Mucosa of stomach (tissue), 1 donor: ENCODE measurements around the gene CDK14.

Source experiments
- H3K27me3 ChIP-seq: one replicate; pipeline ENCODE4 v1.7.0; 2013; ENCODE audit warnings: mild to moderate bottlenecking, low read length; ENCODE audit not compliant: control insufficient read depth, insufficient read depth
- H3K36me3 ChIP-seq: one replicate; pipeline ENCODE4 v1.7.0; 2013; ENCODE audit warnings: low read length; ENCODE audit not compliant: control insufficient read depth, insufficient read depth
- H3K4me1 ChIP-seq: one replicate; pipeline ENCODE4 v1.7.0; 2013; ENCODE audit warnings: mild to moderate bottlenecking, low read length; ENCODE audit not compliant: control insufficient read depth, insufficient read depth
- H3K4me3 ChIP-seq: one replicate; pipeline ENCODE4 v1.7.0; 2013; ENCODE audit warnings: low read length
- H3K9ac ChIP-seq: one replicate; pipeline ENCODE4 v1.7.0; 2013; ENCODE audit warnings: mild to moderate bottlenecking, low read length, moderate library complexity
- H3K9me3 ChIP-seq: one replicate; pipeline ENCODE4 v1.7.0; 2013; ENCODE audit warnings: mild to moderate bottlenecking, low read length, moderate library complexity; ENCODE audit not compliant: control insufficient read depth
- donor health status: Pancreatic carcinoma.

Gene CDK14

GRCh38 chr7:91149341-91150246 is 553.5 kb downstream of the CDK14 start:
- Histone ChIP-seq H3K4me1 (no peaks in the 10 kb centered on the region), H3K27me3 (no peaks in the 10 kb centered on the region), H3K9me3 (no peaks in the 10 kb centered on the region), H3K4me3 (no peak overlapping the region), H3K9ac (no peak overlapping the region), H3K36me3 (no peaks in the 10 kb centered on the region)

- Histone ChIP-seq H3K36me3 (no peaks in the 10 kb centered on the region), H3K4me1 (no peaks in the 10 kb centered on the region), H3K9me3 (no peaks in the 10 kb centered on the region), H3K9ac (no peak overlapping the region), H3K27me3 (no peaks in the 10 kb centered on the region), H3K4me3 (no peak overlapping the region)
Observed at GRCh38 chr7:91151916-91152315, 555.8 kb downstream of the CDK14 start.

- H3K4me3 ChIP-seq, result no peak overlapping the region
- H3K4me1 ChIP-seq, result no peaks in the 10 kb centered on the region
- no peaks in the 10 kb centered on the region for H3K36me3 ChIP-seq
- H3K27me3 ChIP-seq, result no peaks in the 10 kb centered on the region
- no peak overlapping the region for H3K9ac ChIP-seq
- no peaks in the 10 kb centered on the region for H3K9me3 ChIP-seq
Observed at GRCh38 chr7:91156316-91157185, 560.4 kb downstream of the CDK14 start.

GRCh38 chr7:91157579-91158320 is 561.6 kb downstream of the CDK14 start:
- no peak overlapping the region for H3K4me3 ChIP-seq
- no peak overlapping the region for H3K9ac ChIP-seq
- no peaks in the 10 kb centered on the region for H3K4me1 ChIP-seq
- no peaks in the 10 kb centered on the region for H3K27me3 ChIP-seq
- H3K9me3 ChIP-seq, result no peaks in the 10 kb centered on the region
- H3K36me3 ChIP-seq, result no peaks in the 10 kb centered on the region

- no peak overlapping the region for H3K4me3 ChIP-seq
- H3K9ac ChIP-seq, result no peak overlapping the region
- no peaks in the 10 kb centered on the region for H3K36me3 ChIP-seq
- no peaks in the 10 kb centered on the region for H3K27me3 ChIP-seq
- no peaks in the 10 kb centered on the region for H3K9me3 ChIP-seq
- no peaks in the 10 kb centered on the region for H3K4me1 ChIP-seq
Observed at GRCh38 chr7:91162436-91162835, 566.3 kb downstream of the CDK14 start.

GRCh38 chr7:91164506-91164905 is 568.4 kb downstream of the CDK14 start:
- Histone ChIP-seq H3K9ac (no peak overlapping the region), H3K27me3 (no peaks in the 10 kb centered on the region), H3K36me3 (no peaks in the 10 kb centered on the region), H3K9me3 (no peaks in the 10 kb centered on the region), H3K4me1 (no peaks in the 10 kb centered on the region), H3K4me3 (no peak overlapping the region)

- Histone ChIP-seq H3K9me3 (no peaks in the 10 kb centered on the region), H3K36me3 (no peaks in the 10 kb centered on the region), H3K4me1 (no peaks in the 10 kb centered on the region), H3K4me3 (no peak overlapping the region), H3K27me3 (no peaks in the 10 kb centered on the region), H3K9ac (no peak overlapping the region)
Observed at GRCh38 chr7:91165006-91165845, 569.1 kb downstream of the CDK14 start.

- no peak overlapping the region for H3K9ac ChIP-seq
- no peaks in the 10 kb centered on the region for H3K36me3 ChIP-seq
- H3K9me3 ChIP-seq, result no peaks in the 10 kb centered on the region
- no peaks in the 10 kb centered on the region for H3K4me1 ChIP-seq
- H3K4me3 ChIP-seq, result no peak overlapping the region
- no peaks in the 10 kb centered on the region for H3K27me3 ChIP-seq
Observed at GRCh38 chr7:91165846-91166230, 569.7 kb downstream of the CDK14 start.

GRCh38 chr7:91168871-91169829 is 573.0 kb downstream of the CDK14 start:
- H3K9ac ChIP-seq, result no peak overlapping the region
- H3K4me3 ChIP-seq, result no peak overlapping the region
- H3K9me3 ChIP-seq, result no peaks in the 10 kb centered on the region
- no peaks in the 10 kb centered on the region for H3K27me3 ChIP-seq
- H3K36me3 ChIP-seq, result no peaks in the 10 kb centered on the region
- no peaks in the 10 kb centered on the region for H3K4me1 ChIP-seq

GRCh38 chr7:91169830-91170191 is 573.7 kb downstream of the CDK14 start:
- Histone ChIP-seq H3K4me1 (no peaks in the 10 kb centered on the region), H3K36me3 (no peaks in the 10 kb centered on the region), H3K27me3 (no peaks in the 10 kb centered on the region), H3K4me3 (no peak overlapping the region), H3K9ac (no peak overlapping the region), H3K9me3 (no peaks in the 10 kb centered on the region)
